Ovary (tissue), 9 donors: Measurements from ENCODE around the gene C1orf50. TPM values are rescaled to one million over a fixed set of nuclear protein-coding genes. Genes with fewer than 3 reads are reported as not detected.

Source experiments
- DNase-seq, 5 donors: peaks; one replicate each; pipeline ENCODE4 v3.0.0-alpha.2; 2019 to 2020
- H3K27ac ChIP-seq, 2 donors: fragments of 200-600 bp; one replicate each; pipeline versions ENCODE4 v1.5.1 to v1.8.0; 2019 to 2022
- H3K27me3 ChIP-seq: fragments of 200-600 bp; one replicate; pipeline ENCODE4 v1.8.0; 2022
- H3K36me3 ChIP-seq: fragments of 200-600 bp; sonication (generic); one replicate; pipeline ENCODE4 v1.5.1; 2019
- H3K4me1 ChIP-seq: one replicate; pipeline ENCODE4 v1.8.1; 2013; ENCODE audit warnings: mild to moderate bottlenecking, moderate library complexity; ENCODE audit not compliant: insufficient read depth
- H3K4me3 ChIP-seq: fragments of 200-600 bp; sonication (generic); one replicate; pipeline ENCODE4 v1.5.1; 2017
- H3K9me3 ChIP-seq, 2 donors: fragments of 200-600 bp in 1 of 2; sonication (generic) in 1 of 2; one replicate each; pipeline versions ENCODE4 v1.5.1 to v1.8.1; 2013 to 2019; ENCODE audit warnings: mild to moderate bottlenecking in 1 of 2, moderate library complexity in 1 of 2
- CTCF ChIP-seq, 3 donors: fragments of 450-650 bp in 2 of 3; fragments of 200-600 bp in 1 of 3; IDR thresholded peaks; one replicate each; pipeline versions ENCODE4 v1.5.1 to v1.8.0; 2016 to 2022; ENCODE audit warnings: antibody characterized with exemption in 3 of 3, mild to moderate bottlenecking in 1 of 3
- EP300 ChIP-seq: sonication (generic); formaldehyde crosslinking; IDR thresholded peaks from one replicate; pipeline ENCODE4 v1.6.1; 2017; ENCODE audit warnings: antibody characterized with exemption
- POLR2A ChIP-seq: fragments of 450-650 bp; IDR thresholded peaks from one replicate; pipeline ENCODE4 v1.6.1; 2017; ENCODE audit warnings: antibody characterized with exemption, mild to moderate bottlenecking, moderate library complexity
- WGBS, 3 donors: extraction: QIAGEN DNeasy Blood & Tissue Kit in 1 of 3; methylation state at CpG; one replicate each; pipeline versions ENCODE4 v1.1.5 to v1.1.7; 2013 to 2017; 5-methylcytosine and 5-hydroxymethylcytosine counted together
- intact Hi-C, 4 donors: fragments of 100-400 bp; cut with DNase I; formaldehyde crosslinking; loops; one replicate each; pipeline versions ENCODE4 v1.11.0 to v1.15.1; 2022 to 2023
- polyA plus RNA-seq, 2 donors: library from polyadenylated mRNA; stranded (reverse); fragments of 200-250 nt in 1 of 2; fragments of 350-450 nt in 1 of 2; fragmentation: Illumina TruSeq in 1 of 2; extraction: RNeasy Lipid Tissue Mini Kit (QIAGEN cat#74804) in 1 of 2; gene quantifications; one replicate each; pipeline ENCODE4 v1.2.3, GENCODE V29; 2013 to 2014
- total RNA-seq, 7 donors: library from RNA; depleted of rRNA in 2 of 7; stranded (reverse); fragments of >200 nt in 2 of 7; fragmentation: NEBNext Ultra II Directional in 3 of 7; extraction: Animal tissue kit (Norgen Biotek cat#: 25700) in 3 of 7; gene quantifications; one replicate each; pipeline versions ENCODE4 v1.1.0 to v1.2.4, GENCODE V29; 2016 to 2023
- donor health status: DM: no; HTN: no; CAD: no; lungs with moderate emphysema.
- donor health status: DM: no; HTN: no; CAD: no.
- donor health status: Bipolar disorder and iron deficiency.
- donor health status: DM: yes; HTN: yes; CAD: no.
- donor health status: DM: no; HTN: no; CAD: no.
- donor health status: DM: yes; HTN: yes; CAD: no.

C1orf50 gene
- total and polyA plus RNA-seq, 9 donors, result 1.3 to 13.6 (median 5.8) TPM

DNA sequence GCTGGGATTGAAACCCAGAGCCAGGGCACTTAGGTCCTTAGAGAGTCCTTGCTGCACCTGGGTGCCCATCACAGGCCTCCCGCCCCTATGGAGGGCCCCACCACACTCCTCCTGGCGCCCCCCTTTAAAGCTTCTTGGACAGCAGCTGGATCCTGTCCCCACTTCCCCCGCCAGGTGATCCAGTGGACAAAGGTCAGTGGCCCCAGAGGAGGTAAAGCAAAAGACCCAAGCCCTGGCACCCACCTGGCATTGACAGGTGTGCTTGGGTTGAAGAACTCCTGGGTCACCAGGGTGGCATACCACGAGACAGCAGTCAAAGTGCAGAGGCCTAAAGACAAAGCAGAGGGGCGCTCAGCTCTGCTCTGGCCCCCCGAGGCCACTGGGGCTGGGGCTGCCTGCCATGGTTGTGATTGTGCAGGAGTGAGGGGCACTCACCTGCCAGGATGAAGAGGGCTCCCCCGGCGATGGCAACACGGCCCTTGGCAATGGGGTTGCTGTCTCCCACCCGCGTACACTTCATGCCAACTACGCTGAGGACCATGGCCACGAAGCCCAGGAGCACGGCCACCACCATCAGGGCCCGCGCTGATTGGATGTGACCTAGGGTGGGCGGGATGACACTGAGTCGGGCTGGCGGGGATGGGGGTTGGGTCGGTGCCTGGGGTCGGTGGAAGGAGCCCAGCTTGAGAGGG, 28.9 kb upstream of the C1orf50 start:
- Histone ChIP-seq H3K27ac (no peak overlapping the region), H3K4me3 (no peak overlapping the region), H3K4me1 (no peaks in the 10 kb centered on the region), H3K36me3 (no peaks in the 10 kb centered on the region), H3K9me3 (no peaks in the 10 kb centered on the region), H3K27me3 (no peaks in the 10 kb centered on the region)
- intact Hi-C loops, result no loop called here
- TF ChIP-seq EP300, result no peak
- TF ChIP-seq POLR2A, result no peak
- no peak for TF ChIP-seq CTCF (IDR thresholded peaks at IDR 0.05)
- 85 to 91% (median 87%) methylated on average over 21 of the region's 21 CpGs for WGBS, 3 donors
- DNase-seq, result no peak

DNA sequence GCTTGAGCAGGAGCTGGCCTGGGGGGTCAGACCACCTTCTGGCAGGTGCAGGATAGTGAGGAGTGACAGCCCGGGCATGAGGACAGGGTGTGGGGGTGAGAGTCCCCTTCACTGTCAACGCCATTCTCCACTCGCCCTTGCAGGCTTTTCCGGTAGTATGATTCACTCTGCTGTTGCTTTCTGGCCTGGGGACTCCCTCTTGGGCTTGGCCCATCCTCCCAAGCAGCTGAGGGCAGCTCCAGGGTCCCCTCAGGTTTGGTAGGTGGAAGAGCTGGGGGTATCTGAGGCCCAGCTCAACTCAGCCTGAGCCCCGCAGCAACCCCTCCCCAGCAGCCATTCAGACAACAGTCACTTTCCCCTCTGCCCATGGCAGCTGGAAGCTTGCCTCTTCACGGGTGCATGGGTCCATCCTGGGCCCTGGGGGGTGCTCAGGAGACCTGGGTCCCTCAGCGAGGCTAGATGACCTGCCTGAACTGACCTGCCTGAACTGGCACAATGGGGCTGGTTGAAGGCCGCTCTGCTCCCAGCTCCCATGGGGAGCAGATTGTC, 28.3 kb upstream of the C1orf50 start:
- no peak for DNase-seq
- Histone ChIP-seq H3K4me1 (no peaks in the 10 kb centered on the region), H3K4me3 (no peak overlapping the region), H3K27ac (no peak overlapping the region), H3K36me3 (no peaks in the 10 kb centered on the region), H3K9me3 (no peaks in the 10 kb centered on the region), H3K27me3 (no peaks in the 10 kb centered on the region)
- intact Hi-C loops, result no loop called here
- TF ChIP-seq POLR2A, result no peak
- no peak for TF ChIP-seq CTCF (IDR thresholded peaks at IDR 0.05)
- no peak for TF ChIP-seq EP300
- WGBS, 3 donors, result 80 to 91% (median 86%) methylated on average over 7 to 8 of the region's 8 CpGs

DNA sequence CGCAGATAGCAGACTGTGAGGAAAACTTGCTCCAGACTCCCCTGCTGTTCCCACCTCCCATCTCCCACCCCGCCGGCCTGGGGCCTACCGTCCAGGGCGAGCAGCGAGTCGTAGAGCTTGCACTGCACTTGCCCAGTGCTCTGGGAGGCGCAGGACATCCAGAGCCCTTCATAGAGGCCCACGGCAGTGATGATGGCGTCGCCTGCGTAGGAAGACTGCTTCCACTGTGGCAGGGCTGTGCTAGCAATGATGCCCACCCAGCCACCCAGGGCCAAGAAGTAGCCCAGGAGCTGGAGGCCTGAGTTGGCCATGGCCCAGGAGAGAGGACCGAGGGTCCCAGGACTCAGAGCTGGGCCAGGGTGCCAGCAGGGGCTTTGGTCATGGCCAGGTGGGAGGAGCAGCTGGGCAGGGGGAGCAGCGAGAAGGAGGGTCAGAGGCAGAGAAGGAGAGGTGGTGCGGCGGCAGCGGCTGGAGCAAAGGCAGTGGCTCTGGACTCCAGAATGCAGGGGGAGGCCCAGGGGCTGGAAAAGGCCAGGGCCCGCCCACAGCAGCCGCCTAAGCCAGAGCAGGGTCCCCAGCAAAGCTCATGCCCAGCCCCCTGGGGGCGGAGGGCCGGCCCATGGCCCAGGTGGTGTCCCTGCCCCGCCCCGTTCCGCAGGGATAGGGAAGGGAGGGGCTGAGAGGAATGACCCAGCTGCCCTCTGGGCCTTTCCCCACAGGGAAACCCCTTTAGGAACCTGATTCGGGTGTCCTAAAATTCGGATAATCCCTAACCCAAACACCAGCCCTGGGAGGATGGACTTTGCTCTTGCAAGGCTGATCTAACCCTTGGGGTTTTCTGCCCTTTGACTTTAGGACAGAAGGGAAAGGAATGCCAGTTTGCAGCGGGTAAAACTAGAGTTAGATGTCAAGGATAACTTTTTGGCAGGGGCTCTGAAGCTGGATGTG, 27.0 kb upstream of the C1orf50 start, which contains the start of gene CLDN19:
CLDN19 (minus strand) TSS at position 484 of the 948 bp plus-strand sequence; CDS start at position 311, 173 bp downstream.
- intact Hi-C loops, result no loop called here
- WGBS, 3 donors, result 62 to 64% (median 63%) methylated on average over 27 of the region's 27 CpGs
- TF ChIP-seq EP300 (no peak), POLR2A (no peak), CTCF (IDR thresholded peaks at IDR 0.05) (no peak)
- Histone ChIP-seq H3K36me3 (no peaks in the 10 kb centered on the region), H3K4me3 (no peak within 1 kb of the TSS), H3K4me1 (no peaks in the 10 kb centered on the region), H3K27me3 (no peaks in the 10 kb centered on the region), H3K9me3 (no peaks in the 10 kb centered on the region), H3K27ac (no peak within 1 kb of the TSS)
- DNase-seq, result no peak

- no peak for DNase-seq
- Histone ChIP-seq H3K36me3 (no peaks in the 10 kb centered on the region), H3K27me3 (no peaks in the 10 kb centered on the region), H3K9me3 (no peaks in the 10 kb centered on the region), H3K27ac (no peak overlapping the region), H3K4me3 (no peak overlapping the region), H3K4me1 (no peaks in the 10 kb centered on the region)
- 75 to 81% (median 79%) methylated on average over 18 to 19 of the region's 19 CpGs for WGBS, 3 donors
- intact Hi-C loops, result no loop called here
- TF ChIP-seq EP300 (no peak), CTCF (IDR thresholded peaks at IDR 0.05) (no peak), POLR2A (no peak)
These were observed 26.0 kb upstream of the C1orf50 start for GRCh38 chr1:42740851-42741580.
